HepG2 (cell line): ENCODE measurements around the gene USP43. TPM values are rescaled to one million over a fixed set of nuclear protein-coding genes. Genes with fewer than 3 reads are reported as not detected.

Source experiments
- HDAC1 ChIP-seq: sonication (generic); formaldehyde crosslinking; IDR thresholded peaks from 2 replicates; pipeline ENCODE4 v1.5.1; 2020; ENCODE audit warnings: mild to moderate bottlenecking, missing genetic modification reagents
- HNRNPK ChIP-seq: fragments of 200-400 bp; formaldehyde crosslinking; IDR thresholded peaks from 2 replicates; pipeline ENCODE4 v1.6.1; 2018; ENCODE audit warnings: low read length, low read depth, moderate library complexity, mild to moderate bottlenecking; ENCODE audit not compliant: poor library complexity, severe bottlenecking
- KDM4B ChIP-seq: sonication (generic); formaldehyde crosslinking; IDR thresholded peaks from 2 replicates; pipeline ENCODE4 v1.4.0; 2020; ENCODE audit warnings: missing genetic modification reagents
- MATR3 ChIP-seq: sonication (generic); formaldehyde crosslinking; IDR thresholded peaks from 2 replicates; pipeline ENCODE4 v1.4.0; 2020; ENCODE audit warnings: missing genetic modification reagents
- NR1H2 ChIP-seq: sonication (generic); formaldehyde crosslinking; IDR thresholded peaks from 2 replicates; pipeline ENCODE4 v1.8.1; 2022; ENCODE audit warnings: low read depth, missing genetic modification reagents, borderline replicate concordance
- POLR2G ChIP-seq: fragments of 200-400 bp; formaldehyde crosslinking; IDR thresholded peaks from 2 replicates; pipeline ENCODE4 v1.6.1; 2018; ENCODE audit warnings: mild to moderate bottlenecking, low read depth, low read length, moderate library complexity
- SMAD9 ChIP-seq: sonication (generic); formaldehyde crosslinking; IDR thresholded peaks from 2 replicates; pipeline ENCODE4 v1.5.1; 2020; ENCODE audit warnings: mild to moderate bottlenecking, missing genetic modification reagents
- SMC3 ChIP-seq: IDR thresholded peaks from 2 replicates; pipeline ENCODE4 v1.6.1; 2011; ENCODE audit warnings: low read length, improper control_type of control experiment
- TAF15 ChIP-seq: fragments of 200-400 bp; formaldehyde crosslinking; IDR thresholded peaks from one replicate; pipeline ENCODE4 v1.6.1; 2018; ENCODE audit warnings: mild to moderate bottlenecking, low read depth, low read length; ENCODE audit not compliant: poor library complexity, severe bottlenecking
- ZBTB21 ChIP-seq: sonication (generic); formaldehyde crosslinking; IDR thresholded peaks from 2 replicates; pipeline ENCODE4 v1.4.0; 2020; ENCODE audit warnings: missing genetic modification reagents
- ZNF264 ChIP-seq: sonication (generic); formaldehyde crosslinking; IDR thresholded peaks from 2 replicates; pipeline ENCODE4 v1.4.0; 2020; ENCODE audit warnings: missing genetic modification reagents
- ZNF484 ChIP-seq: sonication (generic); formaldehyde crosslinking; IDR thresholded peaks from 2 replicates; pipeline ENCODE4 v1.5.1; 2020; ENCODE audit warnings: mild to moderate bottlenecking, low read depth, missing genetic modification reagents, borderline replicate concordance
- ZNF543 ChIP-seq: sonication (generic); formaldehyde crosslinking; IDR thresholded peaks from 2 replicates; pipeline ENCODE4 v1.4.0; 2020; ENCODE audit warnings: mild to moderate bottlenecking, missing genetic modification reagents
- polyA plus RNA-seq, 8 experiments: library from polyadenylated mRNA; depleted of rRNA in 3 of 8; stranded (reverse) in 7 of 8; unstranded in 1 of 8; fragments of >200 nt; fragmentation: Illumina TruSeq in 4 of 8; extraction: Trizol in 4 of 8; gene quantifications; 2 replicates each; pipeline versions ENCODE4 v1.2.1 to v1.2.3, GENCODE V29; 2011 to 2016; ENCODE audit warnings: low read depth in 4 of 8, missing spikeins in 1 of 8, mixed read lengths in 1 of 8; ENCODE audit not compliant: insufficient read depth in 1 of 8
- total RNA-seq, 5 experiments: library from RNA; depleted of rRNA; stranded (reverse); fragments of >200 nt; fragmentation: Illumina TruSeq; extraction: Trizol; gene quantifications; 2 replicates each; pipeline ENCODE4 v1.2.3, GENCODE V29; 2016; ENCODE audit warnings: low read depth in 1 of 5
- TF ChIP-seq, protein P1 (sequence below): sonication (generic); formaldehyde crosslinking; IDR thresholded peaks from 2 replicates; pipeline ENCODE4 v1.4.0; 2020; ENCODE audit warnings: mild to moderate bottlenecking, low read depth, missing genetic modification reagents
- TF ChIP-seq, protein P2 (sequence below): sonication (generic); formaldehyde crosslinking; IDR thresholded peaks from 2 replicates; pipeline ENCODE4 v1.4.0; 2020; ENCODE audit warnings: missing genetic modification reagents, borderline replicate concordance
- TF ChIP-seq, protein P3 (sequence below): sonication (generic); formaldehyde crosslinking; IDR thresholded peaks from 2 replicates; pipeline ENCODE4 v1.4.0; 2020; ENCODE audit warnings: missing genetic modification reagents
- TF ChIP-seq, protein P4 (sequence below): sonication (generic); formaldehyde crosslinking; conservative IDR thresholded peaks from 2 replicates; pipeline ENCODE4 v1.8.0; 2022; ENCODE audit warnings: low read depth, missing genetic modification reagents

Gene USP43
- total and polyA plus RNA-seq, 2 of the 13 experiments (the other 11 are each of a cell fraction or from before 2014, with no cell fraction given), result 1.6 to 2.2 TPM

DNA sequence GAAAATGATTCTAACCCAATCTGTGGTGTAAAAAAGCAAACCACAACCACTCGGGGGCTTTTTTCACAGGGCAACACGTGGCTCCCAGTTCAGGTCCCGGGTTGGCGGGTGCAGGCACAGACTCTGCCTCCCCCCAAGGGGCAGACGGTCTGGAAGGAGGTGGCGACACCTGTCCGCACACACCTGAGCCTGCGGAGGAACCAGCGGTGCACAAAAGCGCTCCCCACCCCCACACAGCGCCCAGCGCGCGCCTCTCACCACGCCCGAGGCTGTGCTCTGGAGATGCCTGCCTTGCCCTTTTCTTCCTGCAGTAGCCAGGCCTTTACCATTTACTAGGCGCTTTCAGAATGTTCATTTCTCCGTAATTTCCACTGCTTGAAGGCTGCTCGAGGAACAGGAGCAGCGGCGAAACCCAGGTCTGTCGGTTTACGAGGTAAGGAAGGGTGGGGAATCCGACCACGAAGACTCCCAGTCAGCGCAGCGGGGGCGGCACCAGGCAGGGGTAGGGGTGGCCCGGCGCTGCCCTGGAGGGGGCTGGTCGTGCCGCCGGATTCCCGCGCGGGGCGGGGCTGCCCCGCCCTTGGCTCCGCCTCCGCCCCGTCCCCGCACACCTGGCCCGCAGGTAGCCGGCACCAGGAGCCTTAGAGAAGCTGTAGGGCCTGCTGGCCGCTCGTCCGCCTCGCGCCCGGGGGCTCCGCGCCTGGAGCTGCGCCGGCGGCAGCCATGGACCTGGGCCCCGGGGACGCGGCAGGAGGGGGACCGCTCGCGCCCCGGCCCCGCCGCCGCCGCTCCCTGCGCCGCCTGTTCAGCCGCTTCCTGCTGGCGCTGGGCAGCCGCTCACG, at the start of gene USP43 (continued):
- TF ChIP-seq MATR3 (CRISPR knock-in tag), result no peak
- no peak; the same call in none of the 2 replicates for TF ChIP-seq HDAC1 (CRISPR knock-in tag)
- no peak for TF ChIP-seq ZNF543 (CRISPR knock-in tag)
- no peak for TF ChIP-seq SMAD9 (CRISPR knock-in tag)
- TF ChIP-seq, protein P1, sequence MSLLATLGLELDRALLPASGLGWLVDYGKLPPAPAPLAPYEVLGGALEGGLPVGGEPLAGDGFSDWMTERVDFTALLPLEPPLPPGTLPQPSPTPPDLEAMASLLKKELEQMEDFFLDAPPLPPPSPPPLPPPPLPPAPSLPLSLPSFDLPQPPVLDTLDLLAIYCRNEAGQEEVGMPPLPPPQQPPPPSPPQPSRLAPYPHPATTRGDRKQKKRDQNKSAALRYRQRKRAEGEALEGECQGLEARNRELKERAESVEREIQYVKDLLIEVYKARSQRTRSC (CRISPR knock-in tag), result no peak
- no peak for TF ChIP-seq ZBTB21 (CRISPR knock-in tag)
- TF ChIP-seq SMC3, result no peak
- TF ChIP-seq HNRNPK, result no peak
- TF ChIP-seq ZNF484 (CRISPR knock-in tag), result no peak
- TF ChIP-seq TAF15, result no peak
- no peak for TF ChIP-seq KDM4B
- no peak for TF ChIP-seq NR1H2 (CRISPR knock-in tag)
- TF ChIP-seq ZNF264 (CRISPR knock-in tag), result no peak
- TF ChIP-seq POLR2G, result 0 out of 2 replicates have a peak, but pooled peaks have one; percentile 45
- TF ChIP-seq, protein P2, sequence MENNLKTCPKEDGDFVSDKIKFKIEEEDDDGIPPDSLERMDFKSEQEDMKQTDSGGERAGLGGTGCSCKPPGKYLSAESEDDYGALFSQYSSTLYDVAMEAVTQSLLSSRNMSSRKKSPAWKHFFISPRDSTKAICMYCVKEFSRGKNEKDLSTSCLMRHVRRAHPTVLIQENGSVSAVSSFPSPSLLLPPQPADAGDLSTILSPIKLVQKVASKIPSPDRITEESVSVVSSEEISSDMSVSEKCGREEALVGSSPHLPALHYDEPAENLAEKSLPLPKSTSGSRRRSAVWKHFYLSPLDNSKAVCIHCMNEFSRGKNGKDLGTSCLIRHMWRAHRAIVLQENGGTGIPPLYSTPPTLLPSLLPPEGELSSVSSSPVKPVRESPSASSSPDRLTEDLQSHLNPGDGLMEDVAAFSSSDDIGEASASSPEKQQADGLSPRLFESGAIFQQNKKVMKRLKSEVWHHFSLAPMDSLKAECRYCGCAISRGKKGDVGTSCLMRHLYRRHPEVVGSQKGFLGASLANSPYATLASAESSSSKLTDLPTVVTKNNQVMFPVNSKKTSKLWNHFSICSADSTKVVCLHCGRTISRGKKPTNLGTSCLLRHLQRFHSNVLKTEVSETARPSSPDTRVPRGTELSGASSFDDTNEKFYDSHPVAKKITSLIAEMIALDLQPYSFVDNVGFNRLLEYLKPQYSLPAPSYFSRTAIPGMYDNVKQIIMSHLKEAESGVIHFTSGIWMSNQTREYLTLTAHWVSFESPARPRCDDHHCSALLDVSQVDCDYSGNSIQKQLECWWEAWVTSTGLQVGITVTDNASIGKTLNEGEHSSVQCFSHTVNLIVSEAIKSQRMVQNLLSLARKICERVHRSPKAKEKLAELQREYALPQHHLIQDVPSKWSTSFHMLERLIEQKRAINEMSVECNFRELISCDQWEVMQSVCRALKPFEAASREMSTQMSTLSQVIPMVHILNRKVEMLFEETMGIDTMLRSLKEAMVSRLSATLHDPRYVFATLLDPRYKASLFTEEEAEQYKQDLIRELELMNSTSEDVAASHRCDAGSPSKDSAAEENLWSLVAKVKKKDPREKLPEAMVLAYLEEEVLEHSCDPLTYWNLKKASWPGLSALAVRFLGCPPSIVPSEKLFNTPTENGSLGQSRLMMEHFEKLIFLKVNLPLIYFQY, result no peak
- TF ChIP-seq, protein P3, sequence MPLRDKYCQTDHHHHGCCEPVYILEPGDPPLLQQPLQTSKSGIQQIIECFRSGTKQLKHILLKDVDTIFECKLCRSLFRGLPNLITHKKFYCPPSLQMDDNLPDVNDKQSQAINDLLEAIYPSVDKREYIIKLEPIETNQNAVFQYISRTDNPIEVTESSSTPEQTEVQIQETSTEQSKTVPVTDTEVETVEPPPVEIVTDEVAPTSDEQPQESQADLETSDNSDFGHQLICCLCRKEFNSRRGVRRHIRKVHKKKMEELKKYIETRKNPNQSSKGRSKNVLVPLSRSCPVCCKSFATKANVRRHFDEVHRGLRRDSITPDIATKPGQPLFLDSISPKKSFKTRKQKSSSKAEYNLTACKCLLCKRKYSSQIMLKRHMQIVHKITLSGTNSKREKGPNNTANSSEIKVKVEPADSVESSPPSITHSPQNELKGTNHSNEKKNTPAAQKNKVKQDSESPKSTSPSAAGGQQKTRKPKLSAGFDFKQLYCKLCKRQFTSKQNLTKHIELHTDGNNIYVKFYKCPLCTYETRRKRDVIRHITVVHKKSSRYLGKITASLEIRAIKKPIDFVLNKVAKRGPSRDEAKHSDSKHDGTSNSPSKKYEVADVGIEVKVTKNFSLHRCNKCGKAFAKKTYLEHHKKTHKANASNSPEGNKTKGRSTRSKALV (CRISPR knock-in tag), result no peak
- TF ChIP-seq, protein P4, sequence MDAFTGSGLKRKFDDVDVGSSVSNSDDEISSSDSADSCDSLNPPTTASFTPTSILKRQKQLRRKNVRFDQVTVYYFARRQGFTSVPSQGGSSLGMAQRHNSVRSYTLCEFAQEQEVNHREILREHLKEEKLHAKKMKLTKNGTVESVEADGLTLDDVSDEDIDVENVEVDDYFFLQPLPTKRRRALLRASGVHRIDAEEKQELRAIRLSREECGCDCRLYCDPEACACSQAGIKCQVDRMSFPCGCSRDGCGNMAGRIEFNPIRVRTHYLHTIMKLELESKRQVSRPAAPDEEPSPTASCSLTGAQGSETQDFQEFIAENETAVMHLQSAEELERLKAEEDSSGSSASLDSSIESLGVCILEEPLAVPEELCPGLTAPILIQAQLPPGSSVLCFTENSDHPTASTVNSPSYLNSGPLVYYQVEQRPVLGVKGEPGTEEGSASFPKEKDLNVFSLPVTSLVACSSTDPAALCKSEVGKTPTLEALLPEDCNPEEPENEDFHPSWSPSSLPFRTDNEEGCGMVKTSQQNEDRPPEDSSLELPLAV (CRISPR knock-in tag), result no peak
